DMS153 (cell line): ENCODE measurements around the gene FGF12.

Experiments used
- DNase-seq: peaks from one replicate; lab custom pipeline; 2025; lab: John Stamatoyannopoulos, UW

The FGF12 gene

DNA sequence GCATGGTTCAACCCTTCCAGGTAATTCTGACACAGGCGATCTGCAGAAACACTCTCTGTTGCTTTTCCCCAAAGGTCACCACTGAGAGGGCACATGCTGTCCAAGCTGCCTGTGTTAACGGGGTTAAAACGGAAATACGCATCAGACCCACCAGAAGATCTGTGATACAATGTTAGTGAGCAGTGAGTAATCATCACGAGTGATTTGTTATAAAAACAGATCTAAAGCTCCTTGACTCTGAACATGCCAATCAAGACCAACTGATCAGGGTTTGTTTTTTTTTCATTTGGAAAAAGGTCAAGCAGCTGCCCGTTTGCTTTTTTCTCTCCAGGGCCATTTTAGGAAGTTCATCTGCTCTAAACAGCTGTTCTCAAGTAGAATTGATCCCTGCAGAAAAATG, 43.2 kb downstream of the FGF12 start:
- DNase-seq, result no peak

DNA sequence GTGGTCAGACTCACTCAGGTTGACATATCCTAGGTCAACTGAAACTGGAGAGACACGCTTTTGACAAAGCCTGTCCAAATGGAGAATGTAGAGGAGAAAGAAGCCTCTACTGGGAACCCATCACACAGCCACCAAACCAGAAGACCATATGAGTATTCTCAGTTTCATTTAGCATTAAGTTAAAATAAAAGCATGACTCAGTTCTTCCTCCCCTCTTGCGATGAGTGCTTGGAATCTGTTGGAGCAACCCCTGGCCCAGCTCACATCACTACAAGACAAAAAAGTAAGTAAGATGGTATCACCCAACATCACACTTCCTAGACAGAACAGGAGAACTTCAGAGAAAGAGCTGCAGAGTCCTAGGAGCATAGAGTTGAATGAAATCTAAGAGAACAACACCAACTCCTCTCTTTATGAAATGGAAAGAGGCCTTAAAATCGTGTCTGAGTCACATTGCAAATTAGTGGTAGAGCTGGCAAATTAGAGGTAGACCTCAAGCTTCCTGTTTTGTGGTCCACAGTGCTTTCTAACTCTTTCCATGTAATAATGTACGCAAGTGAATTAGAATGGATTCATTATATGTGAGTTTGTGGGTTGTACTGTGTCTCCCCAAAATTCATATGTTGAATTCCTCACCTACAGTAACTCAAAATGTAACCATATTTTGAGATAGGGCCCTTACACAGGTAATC, 51.2 kb downstream of the FGF12 start:
- DNase-seq, result no peak

- no peak for DNase-seq
These were observed 71.7 kb downstream of the FGF12 start for GRCh38 chr3:192655628-192656027.

DNA sequence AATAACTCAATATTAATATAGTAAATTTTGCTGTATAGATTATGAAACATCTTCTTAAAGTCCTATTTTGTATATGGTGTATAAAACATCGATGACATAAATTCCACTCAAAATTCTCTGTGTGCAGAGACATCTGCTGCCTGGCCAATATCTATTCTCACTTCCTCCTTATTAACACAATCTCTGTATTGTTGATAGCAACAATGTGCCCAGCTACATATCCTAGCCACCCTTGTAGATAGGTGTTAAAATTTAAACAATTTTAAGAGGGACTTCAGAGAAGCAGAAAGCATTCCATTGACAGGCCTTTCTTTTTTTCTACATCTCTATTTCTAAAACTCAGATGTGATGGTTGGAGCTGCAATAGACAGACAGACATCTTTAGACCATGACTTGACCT, 72.3 kb downstream of the FGF12 start:
- no peak for DNase-seq

- no peak for DNase-seq
These were observed 73.5 kb downstream of the FGF12 start for GRCh38 chr3:192653862-192654261.

DNA sequence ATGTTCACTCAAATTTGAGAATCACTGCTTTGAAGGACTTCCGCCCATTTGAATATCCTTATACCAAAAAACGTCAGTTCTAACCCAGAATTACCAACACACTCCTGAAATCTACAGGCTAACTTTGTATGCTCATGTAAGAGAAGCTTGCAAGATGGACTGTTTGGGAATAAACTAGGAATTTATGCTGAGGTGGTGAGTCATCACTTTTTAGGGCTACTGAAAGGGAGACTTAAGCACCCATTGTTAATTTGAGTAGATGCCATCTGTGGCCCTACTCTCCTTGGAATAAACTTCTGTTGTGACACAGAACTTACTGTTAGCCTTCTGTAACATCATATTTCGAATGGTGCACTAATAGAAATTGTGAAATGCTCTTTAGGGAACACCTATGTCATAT, 74.6 kb downstream of the FGF12 start:
- DNase-seq, result no peak

DNA sequence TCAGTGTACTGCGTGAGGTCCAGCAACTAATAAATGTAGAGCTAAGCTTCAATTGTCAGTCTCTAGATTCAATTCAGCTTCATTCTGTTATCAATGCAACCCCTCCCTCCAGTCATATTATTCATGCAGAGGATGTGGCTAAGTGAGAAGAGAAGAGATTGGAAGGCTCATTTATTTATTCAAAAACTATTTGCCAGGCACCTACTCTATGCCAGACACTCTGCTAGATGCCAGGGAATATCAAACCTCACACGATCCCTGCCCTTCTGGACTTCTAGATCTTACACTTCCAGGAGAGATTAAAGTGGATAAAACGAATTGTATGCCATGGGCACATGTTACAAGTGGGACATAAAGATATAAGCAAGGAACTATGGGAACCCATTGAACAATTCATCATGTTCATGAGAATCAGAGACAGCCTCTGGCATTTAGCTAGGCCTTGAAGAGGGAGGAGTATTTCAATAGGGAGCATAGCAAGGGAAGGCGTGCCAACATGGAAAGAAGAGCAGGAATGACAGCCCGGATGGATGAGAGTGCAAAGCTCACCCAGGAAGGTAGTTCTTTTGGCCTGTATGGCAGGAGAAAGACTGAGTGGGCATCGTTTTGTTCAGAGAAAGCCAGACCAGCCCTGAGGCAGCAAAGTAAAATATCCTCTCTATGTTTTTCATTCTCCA, 75.4 kb downstream of the FGF12 start:
- DNase-seq, result no peak

DNA sequence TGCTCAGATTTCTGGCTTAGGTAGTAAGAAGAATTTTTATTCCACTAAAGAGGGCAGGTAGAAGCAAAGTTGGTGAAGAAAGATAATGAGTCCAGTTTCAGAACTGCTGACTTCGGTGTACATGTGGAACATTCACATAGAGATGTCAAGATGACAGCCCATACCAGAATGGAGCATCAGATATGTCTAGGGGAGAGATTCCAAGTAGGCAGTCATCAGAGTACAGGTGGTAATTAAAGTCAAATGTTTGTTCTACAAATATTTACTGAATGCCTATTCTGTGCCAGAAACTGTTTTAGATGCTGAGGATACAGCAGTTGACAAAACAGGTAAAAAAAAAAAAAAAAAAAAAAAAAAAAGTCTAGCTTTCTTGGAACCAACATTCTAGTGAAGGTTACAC, 81.9 kb downstream of the FGF12 start:
- no peak for DNase-seq

DNA sequence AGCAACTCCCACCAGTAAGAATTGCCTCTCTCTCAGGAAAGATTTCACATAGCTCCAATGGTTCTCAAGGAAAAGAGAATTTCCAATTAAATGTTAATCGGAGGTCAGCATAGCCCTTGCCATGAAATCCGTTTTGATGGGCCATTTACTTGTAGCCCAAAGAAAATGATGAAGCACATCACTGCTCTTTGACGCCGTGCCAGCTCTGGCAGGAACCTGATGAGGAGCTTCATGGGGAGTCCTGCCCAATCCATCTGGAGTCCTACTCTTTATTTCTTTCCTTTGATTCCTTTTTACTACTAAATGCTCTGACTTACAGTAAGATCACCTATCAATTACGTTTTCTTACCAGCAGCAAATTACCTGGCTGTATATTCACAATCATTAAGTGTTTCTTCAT, 84.7 kb downstream of the FGF12 start:
- DNase-seq, result no peak

DNA sequence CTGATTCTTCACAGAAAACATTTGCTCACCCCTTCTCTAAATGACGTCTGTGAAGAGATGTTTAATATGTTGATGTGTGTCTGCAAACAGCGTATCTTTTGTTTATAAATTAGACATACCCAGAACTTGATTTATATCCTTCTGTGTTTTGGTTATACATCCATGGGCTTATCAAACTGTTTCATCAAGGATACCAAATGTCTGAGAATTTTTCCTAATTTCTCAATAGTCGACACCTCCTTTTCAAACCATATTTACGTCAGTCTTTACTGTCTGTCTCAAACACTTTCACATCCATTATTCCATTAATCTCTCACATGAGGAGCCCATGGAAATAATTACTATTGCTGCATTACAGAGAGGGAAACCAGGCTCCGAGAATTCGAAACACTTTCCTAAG, 85.4 kb downstream of the FGF12 start:
- DNase-seq, result no peak

- DNase-seq, result no peak
These were observed 87.4 kb downstream of the FGF12 start for GRCh38 chr3:192639987-192640386.

- DNase-seq, result peak; percentile 79
These were observed 89.5 kb downstream of the FGF12 start for GRCh38 chr3:192637803-192638202.

GRCh38 chr3:192636517-192637444, 90.6 kb downstream of the FGF12 start:
- no peak for DNase-seq

DNA sequence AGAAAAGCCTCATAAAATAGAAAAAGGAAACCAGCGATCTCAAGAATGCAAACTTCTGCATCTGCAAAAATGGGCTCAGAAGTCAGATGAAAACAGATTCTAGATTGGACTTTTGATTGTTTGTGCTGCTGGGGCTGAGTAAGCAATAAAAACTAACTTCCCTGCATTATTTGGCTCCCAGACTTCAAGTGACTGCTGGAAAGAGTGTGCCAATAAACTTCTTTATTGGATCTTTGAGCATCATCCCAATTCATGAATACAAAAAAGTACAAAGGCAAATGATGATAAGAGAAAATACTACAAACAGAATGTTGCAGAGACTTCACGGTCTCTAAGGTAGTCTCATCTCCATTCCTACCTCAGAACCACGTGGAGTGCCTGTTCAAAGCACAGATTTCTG, 97.9 kb downstream of the FGF12 start:
- DNase-seq, result no peak

DNA sequence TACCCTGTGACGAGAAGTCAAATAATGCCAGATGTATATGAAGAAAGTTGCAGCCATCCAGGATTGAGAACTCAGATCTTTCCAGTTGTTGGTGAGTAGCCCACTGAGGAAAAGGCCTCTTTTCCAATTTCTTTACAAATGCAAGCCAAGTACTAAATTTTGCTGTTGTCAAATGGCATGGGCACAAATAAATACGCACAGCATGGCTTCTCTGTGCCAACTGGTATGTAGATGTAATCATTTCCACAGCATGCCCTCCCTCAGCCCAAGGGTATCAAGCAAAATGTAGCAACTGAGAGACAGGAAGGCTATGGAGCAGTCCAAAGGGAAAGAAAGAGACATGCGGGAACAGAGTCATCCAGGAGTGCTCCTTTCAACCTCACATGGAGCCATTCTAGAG, 105.4 kb downstream of the FGF12 start:
- no peak for DNase-seq

DNA sequence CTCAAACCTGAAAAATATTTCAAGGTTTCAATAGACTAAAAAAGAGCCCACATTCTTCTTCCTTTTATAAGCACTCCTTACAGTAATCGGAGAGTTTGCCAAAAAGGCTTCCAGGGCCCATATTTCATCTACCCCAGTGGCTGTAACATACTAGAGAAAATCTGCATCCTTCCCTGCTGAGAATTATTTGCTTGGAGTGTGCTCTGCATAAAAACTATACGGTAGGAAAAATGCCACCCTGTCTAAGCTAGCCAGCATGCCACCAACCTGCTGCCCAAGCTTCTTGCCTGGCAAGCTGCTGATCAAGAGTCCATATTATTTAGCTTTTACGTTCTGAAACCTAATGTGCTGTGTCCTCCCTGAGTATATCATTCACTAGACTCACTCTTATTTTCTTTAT, 107.1 kb downstream of the FGF12 start:
- DNase-seq, result no peak

DNA sequence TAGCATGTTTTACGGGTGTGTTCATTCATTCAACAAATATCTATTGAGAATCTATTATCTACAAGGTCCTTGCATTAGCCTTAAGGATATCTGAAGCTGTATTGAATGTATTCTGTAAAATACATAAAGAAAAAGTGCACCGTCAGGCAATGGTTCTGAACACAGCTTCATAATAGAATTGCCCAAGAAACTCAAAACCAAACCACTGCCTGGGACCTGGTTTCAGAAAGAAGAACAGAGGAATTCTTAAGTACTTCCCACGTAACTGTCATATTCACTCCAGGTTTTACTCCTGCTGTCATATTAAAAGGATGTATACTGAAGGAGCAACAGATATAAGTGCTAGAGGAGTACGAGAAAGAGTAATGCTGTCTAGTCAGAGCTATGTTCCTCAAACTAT, 115.9 kb downstream of the FGF12 start:
- DNase-seq, result no peak

DNA sequence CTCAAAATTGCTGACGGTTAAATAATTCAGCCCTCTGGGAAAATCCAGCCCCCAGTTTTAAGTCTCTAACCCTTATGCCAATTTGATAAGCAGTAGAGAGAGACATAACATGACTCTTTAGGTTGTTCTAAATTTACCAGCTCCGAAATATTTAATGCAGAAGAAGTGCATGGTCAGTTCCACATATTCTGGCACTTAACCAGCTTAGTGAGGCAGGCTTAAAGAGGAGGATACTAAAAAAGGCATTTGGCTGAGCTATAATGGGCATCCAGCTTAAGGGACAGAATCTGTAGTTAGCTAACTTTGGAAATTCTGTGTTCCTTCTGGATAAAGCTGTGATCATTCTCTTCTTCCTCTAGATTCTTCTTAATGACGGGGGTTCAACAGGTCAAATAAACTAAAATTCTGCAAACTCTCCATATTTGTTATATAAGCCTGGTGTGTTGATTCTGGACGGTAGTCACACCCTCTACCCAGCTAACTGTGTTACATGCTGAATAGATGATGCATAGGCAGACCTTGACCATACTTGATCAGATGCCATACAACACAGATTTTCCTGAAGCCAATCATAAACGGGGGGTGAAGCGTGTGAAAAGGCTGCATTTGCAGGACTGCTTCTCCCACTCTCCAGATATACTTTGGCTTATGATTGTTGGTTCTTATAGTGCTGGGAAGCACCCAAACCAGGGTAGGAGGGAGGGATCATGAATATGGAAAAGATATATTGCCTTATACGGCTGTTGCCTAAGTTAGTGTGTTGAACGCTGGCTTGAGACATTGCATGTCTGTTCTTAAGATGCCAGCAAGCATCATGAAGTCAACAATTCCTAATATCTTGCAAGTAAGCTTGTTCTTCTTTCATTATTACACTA, 118.4 kb downstream of the FGF12 start:
- no peak for DNase-seq

DNA sequence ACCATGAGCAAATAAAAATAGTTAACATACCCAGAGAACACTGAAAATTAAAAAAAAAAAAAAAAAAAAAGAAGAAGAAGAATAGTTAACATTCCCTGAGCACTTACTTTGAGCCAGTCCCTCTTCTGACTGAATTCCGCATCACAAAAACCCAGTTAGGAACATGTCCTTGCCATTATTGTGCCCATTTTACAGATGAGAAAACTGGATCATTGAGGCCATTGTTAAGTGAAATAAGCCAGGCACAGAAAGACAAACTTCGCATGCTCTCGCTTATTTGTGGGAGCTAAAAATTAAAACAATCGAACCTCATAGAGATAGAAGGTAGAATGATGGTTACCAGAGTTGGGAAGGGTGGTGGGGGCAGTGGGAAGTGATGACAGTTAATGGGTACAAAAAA, 119.5 kb downstream of the FGF12 start:
- no peak for DNase-seq

DNA sequence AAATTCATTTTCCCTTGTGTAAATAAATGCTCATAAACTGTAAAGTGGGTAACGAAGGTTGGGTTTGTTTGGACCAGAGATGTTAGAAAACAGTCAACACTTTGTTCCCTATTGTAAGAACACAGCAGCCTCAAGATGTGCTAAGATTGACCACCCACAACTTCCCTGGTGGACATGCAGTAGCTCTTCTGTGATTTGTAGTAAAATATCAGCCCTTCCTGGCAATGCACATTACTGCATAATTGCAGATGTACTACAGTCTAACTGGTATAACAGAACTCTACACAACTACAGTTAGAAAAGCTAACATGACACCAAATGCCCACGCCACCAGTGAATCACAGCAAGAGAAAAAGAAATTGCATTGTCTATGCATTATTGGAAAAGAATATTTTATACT, 129.4 kb downstream of the FGF12 start:
- DNase-seq, result no peak

- no peak for DNase-seq
These were observed 129.8 kb downstream of the FGF12 start for GRCh38 chr3:192597506-192597905.

DNA sequence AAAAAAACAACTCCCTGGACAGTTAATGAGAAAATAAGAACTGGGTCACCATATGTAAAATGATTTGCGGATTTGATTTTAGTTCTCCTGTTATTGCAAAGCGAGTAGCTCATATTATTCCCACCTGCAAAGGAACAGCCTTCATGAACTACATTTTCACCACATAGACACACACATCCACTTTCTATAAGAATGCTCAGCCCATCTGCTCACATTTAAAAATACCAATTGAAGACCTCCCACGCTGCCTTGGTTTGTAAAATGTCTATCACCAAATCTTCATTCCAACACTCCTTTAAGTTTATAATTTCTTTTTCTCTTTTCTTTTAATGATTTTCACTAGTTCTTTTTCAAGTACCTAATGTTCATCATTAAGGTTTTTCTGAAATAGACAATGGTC, 148.6 kb downstream of the FGF12 start:
- DNase-seq, result no peak
